Motor neuron (in vitro differentiated cells): ENCODE results near the gene TMEM51. TPM values are rescaled to one million over a fixed set of nuclear protein-coding genes. Genes with fewer than 3 reads are reported as not detected.

Experiments used
- ATAC-seq, 8 experiments: fragments of 200-7000 bp; cut with Tn5 transposase; replicated peaks in 6 of 8; 2 replicates each; pipeline ENCODE4 v1.8.0; 2021; ENCODE audit warnings: mild to moderate bottlenecking in 8 of 8, moderate library complexity in 8 of 8
- H3K27ac ChIP-seq, 2 donors: fragments of 250-450 bp; sonication (Bioruptor Pico); 2 replicates each; pipeline ENCODE4 v1.9.0; 2021; ENCODE audit warnings: antibody characterized with exemption in 2 of 2, mild to moderate bottlenecking in 2 of 2, moderate library complexity in 1 of 2
- H3K4me1 ChIP-seq, 2 donors: fragments of 250-450 bp; sonication (Bioruptor Pico); replicated peaks in 1 of 2; 2 replicates each; pipeline ENCODE4 v1.6.1; 2021; ENCODE audit warnings: antibody characterized with exemption in 2 of 2, mild to moderate bottlenecking in 2 of 2, moderate library complexity in 1 of 2
- H3K4me3 ChIP-seq, 5 donors: fragments of 250-450 bp; sonication (Bioruptor Pico); 2 replicates each; pipeline ENCODE4 v1.9.0; 2021; ENCODE audit warnings: antibody characterized with exemption in 5 of 5, mild to moderate bottlenecking in 5 of 5, moderate library complexity in 4 of 5
- WGBS, 10 experiments: fragments of 450-650 bp; shearing (Covaris generic); methylation state at CpG; one replicate each; pipeline ENCODE4 v1.0.0; 2022; 5-methylcytosine and 5-hydroxymethylcytosine counted together
- in situ Hi-C, 9 experiments: fragments of 400-800 bp; cut with MboI; loops; one replicate each; pipeline ENCODE4 v1.15.0; 2021; ENCODE audit warnings: low sequenced_read_pairs in 9 of 9, low pct_unique_long_range_greater_than_20kb in 2 of 9; ENCODE audit not compliant: unreplicated experiment in 9 of 9
- total RNA-seq, 8 experiments: library from RNA; unstranded; fragments of 300-600 nt; gene quantifications; 2 replicates each; pipeline versions ENCODE4 v1.2.3 to v1.2.4, GENCODE V29; 2022

Gene TMEM51
- total RNA-seq, 8 experiments from 2014 or later, result 1.2 to 8.4 (median 3.6) TPM

GRCh38 chr1:15210651-15211375, 57.3 kb downstream of the TMEM51 start:
- H3K4me1 ChIP-seq, result peaks cover 22 to 27% of the 10 kb centered on the region in 2 donors
- H3K27ac ChIP-seq, result no peak overlapping the region
- no peak for ATAC-seq
- H3K4me3 ChIP-seq, result no peak overlapping the region
- in situ Hi-C loops, result no loop called here
- WGBS, 10 experiments, result 67 to 100% (median 92%) methylated on average over 1 to 7 of the region's 7 CpGs; no CpG with 5 or more reads in 1 of the 10 experiments

- Histone ChIP-seq H3K4me3 (no peak overlapping the region), H3K4me1 (peaks cover 19 to 25% of the 10 kb centered on the region in 2 donors), H3K27ac (no peak overlapping the region)
- no peak for ATAC-seq
- 60 to 100% (median 100%) methylated on average over 1 to 3 of the region's 3 CpGs; no CpG with 5 or more reads in 1 of the 10 experiments for WGBS, 10 experiments
- in situ Hi-C loops, result no loop called here
These were observed 57.9 kb downstream of the TMEM51 start for GRCh38 chr1:15211424-15211823.

GRCh38 chr1:15212216-15212953, 58.8 kb downstream of the TMEM51 start:
- Histone ChIP-seq H3K27ac (no peak overlapping the region), H3K4me3 (no peak overlapping the region), H3K4me1 (peaks cover 9 to 16% of the 10 kb centered on the region in 2 donors)
- peak in 6 of 8 experiments; percentile 29 to 90 (median 58) for ATAC-seq
- WGBS, 10 experiments, result 10 to 100% (median 73%) methylated on average over 1 to 17 of the region's 17 CpGs; no CpG with 5 or more reads in 1 of the 10 experiments
- in situ Hi-C loops, result no loop called here

- Histone ChIP-seq H3K27ac (no peak overlapping the region), H3K4me3 (no peak overlapping the region), H3K4me1 (peaks cover 8 to 12% of the 10 kb centered on the region in 2 donors)
- no peak for ATAC-seq
- in situ Hi-C loops, result no loop called here
- 80 to 100% (median 95%) methylated on average over 1 to 3 of the region's 3 CpGs for whole genome bisulfite sequencing, 10 experiments
These were observed 59.4 kb downstream of the TMEM51 start for GRCh38 chr1:15212954-15213291.

GRCh38 chr1:15213341-15213821, 59.8 kb downstream of the TMEM51 start:
- Histone ChIP-seq H3K4me3 (no peak overlapping the region), H3K27ac (no peak overlapping the region), H3K4me1 (peaks cover 8 to 12% of the 10 kb centered on the region in 2 donors)
- in situ Hi-C loops, result no loop called here
- ATAC-seq, result peak in 7 of 8 experiments; percentile 13 to 58 (median 18)
- 35 to 100% (median 61%) methylated on average over 1 to 7 of the region's 7 CpGs for WGBS, 10 experiments

GRCh38 chr1:15214527-15214926, 61.0 kb downstream of the TMEM51 start:
- in situ Hi-C loops, result no loop called here
- Histone ChIP-seq H3K4me1 (peaks cover 8 to 12% of the 10 kb centered on the region in 2 donors), H3K4me3 (no peak overlapping the region), H3K27ac (no peak overlapping the region)
- ATAC-seq, result peak in 7 of 8 experiments; percentile 54 to 79 (median 71)
- WGBS, 10 experiments, result 0 to 100% (median 41%) methylated on average over 1 to 19 of the region's 19 CpGs; no CpG with 5 or more reads in 1 of the 10 experiments

GRCh38 chr1:15215116-15215515, 61.6 kb downstream of the TMEM51 start:
- H3K4me3 ChIP-seq, result no peak overlapping the region
- peaks cover 8 to 12% of the 10 kb centered on the region in 2 donors for H3K4me1 ChIP-seq
- ATAC-seq, result no peak
- no peak overlapping the region for H3K27ac ChIP-seq
- WGBS, 10 experiments, result 67 to 100% (median 96%) methylated on average over 1 to 20 of the region's 23 CpGs; no CpG with 5 or more reads in 2 of the 10 experiments
- in situ Hi-C loops, result no loop called here

- no peak for ATAC-seq
- no peak overlapping the region for H3K4me3 ChIP-seq
- in situ Hi-C loops, result no loop called here
- H3K27ac ChIP-seq, result no peak overlapping the region
- peaks cover 8 to 12% of the 10 kb centered on the region in 2 donors for H3K4me1 ChIP-seq
- WGBS, 10 experiments, result 78 to 100% (median 83%) methylated on average over 1 of the region's 1 CpG; no CpG with 5 or more reads in 7 of the 10 experiments
These were observed 64.1 kb downstream of the TMEM51 start for GRCh38 chr1:15217654-15218053.

GRCh38 chr1:15218287-15219279, 65.0 kb downstream of the TMEM51 start:
- Histone ChIP-seq H3K4me3 (no peak overlapping the region), H3K27ac (no peak overlapping the region), H3K4me1 (peaks cover 8 to 9% of the 10 kb centered on the region in 2 donors)
- in situ Hi-C loops, result no loop called here
- peak in 1 of 8 experiments; percentile 27 for ATAC-seq
- WGBS, 10 experiments, result 79 to 100% (median 88%) methylated on average over 2 to 6 of the region's 6 CpGs; no CpG with 5 or more reads in 2 of the 10 experiments

GRCh38 chr1:15219280-15220023, 65.9 kb downstream of the TMEM51 start:
- WGBS, 10 experiments, result 77 to 100% (median 93%) methylated on average over 2 to 12 of the region's 22 CpGs; no CpG with 5 or more reads in 3 of the 10 experiments
- Histone ChIP-seq H3K4me1 (peaks cover 5 to 7% of the 10 kb centered on the region in 2 donors), H3K27ac (no peak overlapping the region), H3K4me3 (no peak overlapping the region)
- in situ Hi-C loops, result no loop called here
- ATAC-seq, result no peak

GRCh38 chr1:15220024-15220392, 66.5 kb downstream of the TMEM51 start:
- 80 to 97% (median 87%) methylated on average over 2 to 12 of the region's 12 CpGs; no CpG with 5 or more reads in 1 of the 10 experiments for WGBS, 10 experiments
- in situ Hi-C loops, result no loop called here
- no peak for ATAC-seq
- Histone ChIP-seq H3K4me1 (peaks cover 0 to 1% of the 10 kb centered on the region in 2 donors), H3K27ac (no peak overlapping the region), H3K4me3 (no peak overlapping the region)
